ENCODE data around the gene NAA15. TPM values are rescaled to one million over a fixed set of nuclear protein-coding genes. Genes with fewer than 3 reads are reported as not detected.
"Not testable (repeated sequence)": the region's sequence is repeated elsewhere in the genome, so short reads cannot be mapped to it uniquely, and the experiment has no call there.

The NAA15 gene
- polyA plus RNA-seq, 3 donors: 3.8 to 12.1 (median 6.4) TPM

GRCh38 chr4:139324620-139325019 lies 23.3 kb downstream of the NAA15 start:
- WGBS, 3 donors: 56 to 80% (median 80%) methylated on average over 6 of the region's 6 CpGs
- no peak overlapping the region for H3K27ac ChIP-seq (ENCODE audit: low read depth, low read length)

- H3K27ac ChIP-seq (ENCODE audit: low read depth, low read length): no peak overlapping the region
- WGBS, 3 donors: 85 to 92% (median 90%) methylated on average over 4 of the region's 4 CpGs
These were observed 28.4 kb downstream of the NAA15 start for GRCh38 chr4:139329665-139330200.

DNA sequence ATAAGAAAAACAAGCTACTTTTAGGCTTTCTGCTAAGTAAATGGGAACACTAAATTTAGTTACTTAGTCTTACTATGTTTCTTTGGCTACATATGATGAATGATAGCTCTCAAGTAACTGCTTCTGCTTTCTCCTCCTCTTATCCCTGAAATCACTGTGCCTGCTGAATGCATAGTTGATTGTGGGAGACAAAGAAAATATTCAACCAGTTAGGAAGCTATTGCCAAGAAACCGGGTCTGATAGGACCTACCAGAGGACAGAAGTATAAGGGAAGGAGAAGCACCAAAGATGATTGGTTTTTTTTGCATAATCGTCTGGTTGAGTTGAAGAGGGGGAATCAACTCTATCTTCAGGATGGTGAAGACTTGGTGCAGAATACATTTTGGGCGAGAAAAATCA lies 29.0 kb downstream of the NAA15 start:
- 82 to 90% (median 85%) methylated on average over 3 of the region's 3 CpGs for WGBS, 3 donors

DNA sequence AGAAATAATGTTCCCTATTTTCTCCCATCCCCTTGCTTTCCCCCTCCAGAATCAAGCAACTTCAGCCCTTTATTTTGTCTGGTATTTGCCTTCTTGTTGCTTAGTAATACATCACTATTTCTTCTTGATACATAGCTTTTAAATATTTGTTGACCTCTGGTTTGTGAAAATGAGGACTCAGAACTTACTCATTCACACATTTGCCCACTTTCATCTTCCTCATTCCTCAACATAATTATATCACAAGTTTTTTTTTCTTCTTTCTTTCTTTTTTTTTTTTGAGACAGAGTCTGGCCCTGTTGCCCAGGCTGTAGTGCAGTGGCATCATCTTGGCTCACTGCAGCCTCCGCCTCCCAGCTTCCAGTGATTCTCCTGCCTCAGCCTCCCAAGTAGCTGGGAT lies 29.9 kb downstream of the NAA15 start:
- WGBS, 3 donors: 95% methylated on average over 1 of the region's 1 CpG
- H3K27ac ChIP-seq (ENCODE audit: low read depth, low read length): no peak overlapping the region

More for the DNA sequence above, 29.0 kb downstream of the NAA15 start:
- no peak overlapping the region for H3K27ac ChIP-seq (ENCODE audit: low read depth, low read length)

GRCh38 chr4:139333046-139333445 lies 31.7 kb downstream of the NAA15 start:
- no peak overlapping the region for H3K27ac ChIP-seq (ENCODE audit: low read depth, low read length)
- 92 to 95% (median 94%) methylated on average over 2 of the region's 2 CpGs for WGBS, 3 donors

DNA sequence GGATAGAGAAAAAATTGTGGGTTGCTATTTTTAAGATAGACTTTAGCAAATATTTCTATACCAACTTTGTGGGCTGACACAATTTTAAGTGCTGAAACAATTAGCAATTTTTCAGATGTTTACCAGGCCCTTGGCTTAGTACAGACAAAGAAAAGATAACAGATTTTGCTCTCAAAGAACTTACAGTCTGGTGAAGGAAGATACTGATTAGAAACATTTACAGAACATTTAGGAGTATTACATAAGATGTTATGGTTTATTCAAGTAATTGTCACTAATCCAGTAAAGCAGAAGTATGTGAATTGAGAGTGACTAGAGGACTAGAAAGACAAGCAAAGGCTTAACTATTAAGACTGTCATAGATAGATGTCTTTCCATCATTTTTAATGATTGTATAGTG lies 36.3 kb downstream of the NAA15 start:
- no peak overlapping the region for H3K27ac ChIP-seq (ENCODE audit: low read depth, low read length)

DNA sequence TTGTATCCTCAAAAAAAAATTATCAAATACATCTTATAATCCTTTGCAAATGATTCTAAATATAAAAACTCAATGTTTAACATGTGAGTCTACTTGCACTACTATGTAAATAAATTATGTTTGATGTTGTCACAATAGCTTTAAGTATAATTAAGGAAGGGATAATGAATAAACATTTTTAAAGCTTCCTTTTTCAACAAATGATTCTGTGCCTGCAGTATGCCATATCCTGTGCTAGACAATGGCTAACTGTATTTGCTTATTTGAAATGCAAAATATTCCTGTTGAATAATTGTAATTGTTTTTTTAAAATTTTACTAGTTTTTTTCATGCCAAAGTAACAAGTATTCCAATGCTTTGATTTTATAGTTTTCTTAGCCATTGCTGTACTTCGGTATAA lies 60.0 kb downstream of the NAA15 start:
- no peak overlapping the region for H3K27ac ChIP-seq (ENCODE audit: low read depth, low read length)
- WGBS, 3 donors: 93 to 98% (median 95%) methylated on average over 1 of the region's 1 CpG

GRCh38 chr4:139367421-139368090 lies 66.3 kb downstream of the NAA15 start:
- no peak overlapping the region for H3K27ac ChIP-seq (ENCODE audit: low read depth, low read length)
- 76 to 93% (median 90%) methylated on average over 1 of the region's 1 CpG for WGBS, 3 donors

GRCh38 chr4:139368998-139369397 lies 67.7 kb downstream of the NAA15 start:
- WGBS, 3 donors: 27 to 97% (median 97%) methylated on average over 1 of the region's 1 CpG
- H3K27ac ChIP-seq (ENCODE audit: low read depth, low read length): no peak overlapping the region

- no peak overlapping the region for H3K27ac ChIP-seq (ENCODE audit: low read depth, low read length)
- WGBS, 3 donors: 94 to 96% (median 95%) methylated on average over 1 of the region's 1 CpG
These were observed 72.9 kb downstream of the NAA15 start for GRCh38 chr4:139374251-139374650.

DNA sequence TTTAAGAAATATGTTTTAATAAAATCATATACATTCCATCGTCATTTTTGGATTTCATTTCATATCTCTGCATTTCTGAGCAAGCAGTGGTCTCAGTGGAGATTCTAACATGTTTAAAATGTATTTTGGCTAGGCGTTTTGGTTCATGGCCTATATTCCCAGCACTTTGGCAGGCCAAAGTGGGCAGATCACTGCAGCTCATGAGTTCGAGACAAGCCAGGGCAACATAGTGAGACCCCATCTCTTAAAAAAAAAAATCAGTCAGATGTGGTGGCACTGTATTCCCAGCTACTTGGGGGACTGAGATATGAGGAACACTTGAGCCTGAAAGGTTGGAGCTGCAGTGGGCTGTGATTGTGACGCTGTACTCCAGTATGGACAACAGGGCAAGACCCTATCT lies 85.1 kb downstream of the NAA15 start:
- H3K27ac ChIP-seq (ENCODE audit: low read depth, low read length): no peak overlapping the region
- WGBS, 3 donors: 88 to 94% (median 91%) methylated on average over 4 of the region's 4 CpGs

DNA sequence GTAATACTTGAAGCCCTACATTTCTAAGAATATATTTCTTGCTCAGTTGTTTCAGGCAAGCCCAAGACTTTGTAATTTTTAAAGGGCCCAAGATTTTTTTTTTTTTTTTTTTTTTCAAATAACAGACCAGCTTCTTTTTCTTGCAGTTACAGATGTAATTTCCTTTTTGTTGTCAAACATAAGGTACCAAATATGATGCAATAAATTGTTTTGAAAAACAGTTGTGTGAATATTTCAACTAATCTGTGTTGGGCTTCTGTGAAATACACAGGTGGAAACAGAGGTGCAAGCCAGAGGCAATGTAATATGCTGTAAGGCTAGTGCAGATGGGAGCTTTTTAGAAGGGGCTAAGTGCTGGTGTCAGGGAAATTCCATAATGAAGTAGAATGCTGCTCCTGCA lies 87.8 kb downstream of the NAA15 start:
- no peak overlapping the region for H3K27ac ChIP-seq (ENCODE audit: low read depth, low read length)

DNA sequence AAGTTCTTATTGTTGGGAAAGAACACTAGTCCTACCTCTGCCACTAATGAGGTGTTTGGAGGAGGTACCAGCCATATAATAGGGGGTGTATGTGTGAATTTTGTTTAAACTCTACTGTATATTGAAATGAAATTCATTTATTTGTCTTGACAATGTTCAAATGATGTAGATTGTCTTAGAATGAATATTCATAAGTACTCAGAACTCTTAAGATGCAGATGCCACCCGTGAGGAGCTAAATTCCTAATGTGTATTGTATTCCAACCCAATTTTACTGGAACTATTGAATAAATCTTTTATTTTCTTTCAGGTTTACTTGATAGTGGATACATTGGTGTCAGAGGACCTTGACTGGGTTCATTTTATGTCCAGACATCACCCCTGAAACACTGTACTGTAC lies 88.7 kb downstream of the NAA15 start:
- no peak overlapping the region for H3K27ac ChIP-seq (ENCODE audit: low read depth, low read length)
- WGBS, 3 donors: 95 to 100% (median 96%) methylated on average over 1 of the region's 1 CpG

DNA sequence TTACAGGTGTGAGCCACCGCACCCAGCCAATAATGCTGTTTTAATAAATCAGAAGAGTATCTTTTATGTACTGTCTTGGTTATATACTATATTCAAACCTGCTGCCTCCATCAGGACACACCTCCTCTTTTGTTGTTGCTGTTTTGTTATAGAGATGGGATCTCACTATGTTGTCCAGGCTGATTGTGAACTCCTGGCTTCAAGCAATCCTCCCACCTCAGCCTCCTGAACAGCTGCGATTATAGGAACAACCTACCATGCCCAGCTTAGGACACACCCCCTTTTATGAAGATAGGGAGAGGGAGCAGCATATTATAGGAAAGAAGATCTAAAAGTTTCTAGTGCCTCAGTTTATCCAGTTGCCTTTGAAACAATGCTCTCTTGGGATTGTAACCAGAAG lies 90.4 kb downstream of the NAA15 start:
- WGBS, 3 donors: 86 to 97% (median 91%) methylated on average over 2 of the region's 2 CpGs
- H3K27ac ChIP-seq (ENCODE audit: low read depth, low read length): no peak overlapping the region

- H3K27ac ChIP-seq (ENCODE audit: low read depth, low read length): no peak overlapping the region
- 86 to 90% (median 87%) methylated on average over 4 of the region's 4 CpGs for WGBS, 3 donors
These were observed 91.5 kb downstream of the NAA15 start for GRCh38 chr4:139392797-139393196.

DNA sequence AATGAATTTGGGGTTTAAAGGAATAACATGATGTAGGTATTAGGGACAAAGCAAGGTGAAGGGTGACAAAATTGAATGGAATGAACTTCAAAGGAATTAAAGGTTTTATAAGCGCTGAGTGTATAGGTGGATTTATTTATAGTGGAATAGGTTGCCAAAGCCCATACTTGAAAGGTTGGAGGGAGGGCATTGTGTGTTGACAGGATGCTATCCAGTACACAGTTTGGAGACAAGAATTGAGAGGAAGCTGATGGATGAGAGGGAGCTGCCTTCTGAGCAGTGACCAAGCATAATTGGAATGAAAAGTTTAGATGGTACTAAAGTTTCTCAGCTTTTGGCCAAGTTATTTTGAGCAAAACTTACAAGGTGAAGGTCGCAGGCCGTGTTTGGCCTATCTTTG lies 100.1 kb downstream of the NAA15 start:
- H3K27ac ChIP-seq (ENCODE audit: low read depth, low read length): no peak overlapping the region
- 89 to 98% (median 94%) methylated on average over 3 of the region's 3 CpGs for WGBS, 3 donors

DNA sequence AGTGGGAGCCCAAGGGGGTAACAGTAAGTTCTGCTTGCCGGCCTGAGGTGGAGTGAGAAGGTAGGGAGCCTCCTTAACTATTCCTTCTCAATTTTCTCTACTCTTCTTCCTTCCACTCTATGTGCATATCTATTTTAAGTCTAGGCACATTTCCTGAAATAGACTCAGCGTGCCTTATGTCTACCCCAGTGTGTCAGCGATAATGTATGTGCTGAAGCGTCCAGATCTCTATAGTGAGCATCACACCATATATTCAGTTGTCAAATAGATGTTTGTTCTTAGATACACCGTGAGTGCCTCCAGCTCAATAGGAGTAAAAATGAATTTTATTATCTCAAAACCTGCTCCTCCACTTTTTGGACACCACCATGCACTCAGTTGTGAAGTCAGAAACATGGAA lies 101.1 kb downstream of the NAA15 start:
- no peak overlapping the region for H3K27ac ChIP-seq (ENCODE audit: low read depth, low read length)
- 86 to 90% (median 89%) methylated on average over 5 of the region's 5 CpGs for WGBS, 3 donors

DNA sequence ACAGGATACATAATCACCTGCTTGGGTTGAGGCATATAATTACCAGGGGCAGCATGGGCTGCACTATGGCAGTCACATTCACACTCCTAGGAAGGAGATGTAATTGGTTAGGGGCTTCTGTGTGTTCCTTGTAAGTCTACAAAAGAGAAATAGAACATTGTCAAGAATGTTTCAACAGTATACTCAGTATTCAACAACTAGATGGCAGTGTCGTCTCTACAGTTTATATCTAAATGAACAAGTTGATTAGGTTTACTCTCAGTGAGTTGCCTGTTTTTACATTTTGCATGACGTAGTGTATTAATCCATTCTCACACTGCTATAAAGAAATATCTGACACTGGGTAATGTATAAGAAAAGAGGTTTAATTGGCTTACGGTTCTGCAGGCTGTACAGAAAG lies 102.2 kb downstream of the NAA15 start:
- WGBS, 3 donors: 90 to 94% (median 91%) methylated on average over 3 of the region's 3 CpGs
- no peak overlapping the region for H3K27ac ChIP-seq (ENCODE audit: low read depth, low read length)

GRCh38 chr4:139410312-139410711 lies 109.0 kb downstream of the NAA15 start:
- H3K27ac ChIP-seq (ENCODE audit: low read depth, low read length): no peak overlapping the region

GRCh38 chr4:139414671-139415210 lies 113.4 kb downstream of the NAA15 start:
- not testable (repeated sequence) for H3K27ac ChIP-seq (ENCODE audit: low read depth, low read length)
- WGBS, 3 donors: 77 to 98% (median 78%) methylated on average over 8 of the region's 8 CpGs
